ENCODE data around the gene FNBP1. TPM values are rescaled to one million over a fixed set of nuclear protein-coding genes. Genes with fewer than 3 reads are reported as not detected.

Gene FNBP1
- total RNA-seq, 4 donors from 2014 or later = 13.3 to 30.0 (median 17.9) TPM

GRCh38 chr9:130030651-130031127, 12.3 kb downstream of the FNBP1 start:
- intact Hi-C loops (cut with DNase I; ENCODE audit: low total_unique reads) = no loop called here
- in situ Hi-C loops (cut with MboI; ENCODE audit: low sequenced_read_pairs in 4 of 4) = no loop called here
- peaks cover 27 to 56% of the 10 kb centered on the region in 2 donors for H3K4me1 ChIP-seq

GRCh38 chr9:130029223-130029973, 13.6 kb downstream of the FNBP1 start:
- in situ Hi-C loops (cut with MboI; ENCODE audit: low sequenced_read_pairs in 4 of 4) (no loop called here), intact Hi-C loops (cut with DNase I; ENCODE audit: low total_unique reads) (no loop called here)
- Histone ChIP-seq H3K27me3 (no peaks in the 10 kb centered on the region), H3K36me3 (no peaks in the 10 kb centered on the region), H3K4me3 (no peak overlapping the region), H3K4me1 (peaks cover 38 to 65% of the 10 kb centered on the region in 2 donors), H3K9me3 (no peaks in the 10 kb centered on the region), H3K27ac (peak overlapping the region; percentile 51 to 83 (median 73))
- ATAC-seq (no peak), DNase-seq (peak in 1 of 2 donors; percentile 23)
- TF ChIP-seq, protein P1, sequence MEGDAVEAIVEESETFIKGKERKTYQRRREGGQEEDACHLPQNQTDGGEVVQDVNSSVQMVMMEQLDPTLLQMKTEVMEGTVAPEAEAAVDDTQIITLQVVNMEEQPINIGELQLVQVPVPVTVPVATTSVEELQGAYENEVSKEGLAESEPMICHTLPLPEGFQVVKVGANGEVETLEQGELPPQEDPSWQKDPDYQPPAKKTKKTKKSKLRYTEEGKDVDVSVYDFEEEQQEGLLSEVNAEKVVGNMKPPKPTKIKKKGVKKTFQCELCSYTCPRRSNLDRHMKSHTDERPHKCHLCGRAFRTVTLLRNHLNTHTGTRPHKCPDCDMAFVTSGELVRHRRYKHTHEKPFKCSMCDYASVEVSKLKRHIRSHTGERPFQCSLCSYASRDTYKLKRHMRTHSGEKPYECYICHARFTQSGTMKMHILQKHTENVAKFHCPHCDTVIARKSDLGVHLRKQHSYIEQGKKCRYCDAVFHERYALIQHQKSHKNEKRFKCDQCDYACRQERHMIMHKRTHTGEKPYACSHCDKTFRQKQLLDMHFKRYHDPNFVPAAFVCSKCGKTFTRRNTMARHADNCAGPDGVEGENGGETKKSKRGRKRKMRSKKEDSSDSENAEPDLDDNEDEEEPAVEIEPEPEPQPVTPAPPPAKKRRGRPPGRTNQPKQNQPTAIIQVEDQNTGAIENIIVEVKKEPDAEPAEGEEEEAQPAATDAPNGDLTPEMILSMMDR (IDR thresholded peaks at IDR 0.05 in 4 of 5, conservative IDR thresholded peaks at IDR 0.05 in 1 of 5) = no peak
- TF ChIP-seq POLR2A (IDR thresholded peaks at IDR 0.05) = no peak

More at GRCh38 chr9:130030651-130031127, 12.3 kb downstream of the FNBP1 start:
- no peak for ATAC-seq
- Histone ChIP-seq H3K4me3 (no peak overlapping the region), H3K27me3 (no peaks in the 10 kb centered on the region), H3K9me3 (no peaks in the 10 kb centered on the region), H3K36me3 (no peaks in the 10 kb centered on the region), H3K27ac (peak overlapping the region in 3 of 4 donors; percentile 24 to 78 (median 49))
- no peak for TF ChIP-seq POLR2A (IDR thresholded peaks at IDR 0.05)
- TF ChIP-seq, protein P1 (IDR thresholded peaks at IDR 0.05 in 4 of 5, conservative IDR thresholded peaks at IDR 0.05 in 1 of 5) = no peak
- no peak for DNase-seq

DNA sequence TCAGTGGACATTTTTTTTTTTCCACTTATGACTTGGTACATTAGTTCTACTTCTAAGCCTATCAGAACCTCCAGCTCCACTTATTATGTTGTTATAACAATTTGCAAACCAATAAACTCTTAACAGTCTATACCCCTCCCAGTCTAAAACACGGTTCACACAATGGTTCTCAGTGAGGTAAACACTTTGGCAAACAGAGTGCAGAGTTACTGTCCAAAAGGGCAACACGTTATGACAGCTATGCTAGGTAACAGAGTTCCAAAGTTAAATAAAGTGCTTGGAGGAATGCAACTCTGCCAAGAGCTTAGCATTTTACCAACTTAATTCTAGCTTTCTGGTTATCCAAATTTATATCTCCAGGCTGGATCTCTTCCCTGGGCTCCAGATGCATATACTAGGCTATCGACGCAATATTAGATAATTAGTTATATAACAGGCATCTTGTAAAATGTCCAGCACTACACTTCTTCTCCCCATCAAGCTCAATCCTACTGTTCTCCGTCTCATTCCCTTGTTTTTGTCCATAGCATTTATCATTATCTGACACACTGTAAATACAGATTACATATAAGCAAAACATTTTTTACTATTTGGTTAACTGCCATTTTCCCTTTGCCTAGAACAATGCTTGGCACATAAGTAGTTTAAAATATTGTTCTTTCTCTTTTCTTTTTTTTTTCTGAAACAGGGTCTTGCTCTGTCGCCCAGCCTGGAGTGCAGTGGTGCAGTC, 14.3 kb downstream of the FNBP1 start:
- TF ChIP-seq, protein P1 (IDR thresholded peaks at IDR 0.05 in 4 of 5, conservative IDR thresholded peaks at IDR 0.05 in 1 of 5) = no peak
- no peak for TF ChIP-seq POLR2A (IDR thresholded peaks at IDR 0.05)
- Histone ChIP-seq H3K4me3 (no peak overlapping the region), H3K9me3 (no peaks in the 10 kb centered on the region), H3K27me3 (no peaks in the 10 kb centered on the region), H3K27ac (peak overlapping the region; percentile 51 to 83 (median 73)), H3K36me3 (no peaks in the 10 kb centered on the region), H3K4me1 (peaks cover 42 to 70% of the 10 kb centered on the region in 2 donors)
- intact Hi-C loops (cut with DNase I; ENCODE audit: low total_unique reads) (no loop called here), in situ Hi-C loops (cut with MboI; ENCODE audit: low sequenced_read_pairs in 4 of 4) (no loop called here)
- DNase-seq (no peak), ATAC-seq (no peak)

- in situ Hi-C loops (cut with MboI; ENCODE audit: low sequenced_read_pairs in 4 of 4) = no loop called here
- H3K4me1 ChIP-seq = peaks cover 51 to 79% of the 10 kb centered on the region in 2 donors
- ATAC-seq (no peak), DNase-seq (no peak)
- no peaks in the 10 kb centered on the region for H3K36me3 ChIP-seq
- H3K27ac ChIP-seq = peak overlapping the region; percentile 51 to 83 (median 73)
- TF ChIP-seq, protein P1 (IDR thresholded peaks at IDR 0.05 in 4 of 5, conservative IDR thresholded peaks at IDR 0.05 in 1 of 5) = no peak
- TF ChIP-seq POLR2A (IDR thresholded peaks at IDR 0.05) = no peak
- intact Hi-C loops (cut with DNase I; ENCODE audit: low total_unique reads) = loop anchor here (2.0 kb wide), 1 partner anchor 15 kb away; the partner anchor contains the start of gene FNBP1
- H3K9me3 ChIP-seq = no peaks in the 10 kb centered on the region
- H3K27me3 ChIP-seq = no peaks in the 10 kb centered on the region
- no peak overlapping the region for H3K4me3 ChIP-seq
These were observed 15.2 kb downstream of the FNBP1 start for GRCh38 chr9:130027533-130028365.
